Central memory CD4-positive, alpha-beta T cell (primary cell): Measurements from ENCODE around the gene SERPINB6.
"Not testable (repeated sequence)": the region's sequence is repeated elsewhere in the genome, so short reads cannot be mapped to it uniquely, and the experiment has no call there.

ENCODE experiments used
- DNase-seq: peaks from one replicate; pipeline ENCODE4 v3.0.0; 2022

The SERPINB6 gene

GRCh38 chr6:2958331-2958711 is 13.0 kb downstream of the SERPINB6 start:
- DNase-seq, result no peak

GRCh38 chr6:2957696-2958330 is 13.6 kb downstream of the SERPINB6 start:
- no peak for DNase-seq

- no peak for DNase-seq
Observed at GRCh38 chr6:2956930-2957685, 14.3 kb downstream of the SERPINB6 start.

GRCh38 chr6:2953098-2953497 is 18.3 kb downstream of the SERPINB6 start:
- DNase-seq, result no peak

GRCh38 chr6:2952557-2953095 is 18.7 kb downstream of the SERPINB6 start:
- no peak for DNase-seq

- no peak for DNase-seq
Observed at GRCh38 chr6:2951728-2952127, 19.6 kb downstream of the SERPINB6 start.

- no peak for DNase-seq
Observed at GRCh38 chr6:2950713-2951112, 20.7 kb downstream of the SERPINB6 start.

GRCh38 chr6:2949536-2950083 is 21.8 kb downstream of the SERPINB6 start:
- DNase-seq, result no peak

GRCh38 chr6:2949121-2949520 is 22.2 kb downstream of the SERPINB6 start:
- no peak for DNase-seq

GRCh38 chr6:2948228-2949025 is 22.9 kb downstream of the SERPINB6 start:
- no peak for DNase-seq

- no peak for DNase-seq
Observed at GRCh38 chr6:2947445-2947844, 23.9 kb downstream of the SERPINB6 start.

- DNase-seq, result no peak
Observed at GRCh38 chr6:2945153-2945452, 26.3 kb downstream of the SERPINB6 start.

- DNase-seq, result no peak
Observed at GRCh38 chr6:2944405-2945152, 26.8 kb downstream of the SERPINB6 start.

GRCh38 chr6:2943564-2943955 is 27.8 kb downstream of the SERPINB6 start:
- DNase-seq, result no peak

GRCh38 chr6:2942914-2943563 is 28.3 kb downstream of the SERPINB6 start:
- peak; percentile 6 for DNase-seq

- DNase-seq, result not testable (repeated sequence)
Observed at GRCh38 chr6:2942116-2942515, 29.3 kb downstream of the SERPINB6 start.

- DNase-seq, result no peak
Observed at GRCh38 chr6:2940851-2941250, 30.5 kb downstream of the SERPINB6 start.

GRCh38 chr6:2940010-2940850 is 31.1 kb downstream of the SERPINB6 start:
- DNase-seq, result peak; percentile 83

GRCh38 chr6:2939315-2940009 is 31.9 kb downstream of the SERPINB6 start:
- DNase-seq, result no peak

GRCh38 chr6:2938632-2939083 is 32.7 kb downstream of the SERPINB6 start:
- DNase-seq, result no peak
